HG02885 (cell line): ENCODE data around the gene OR5AK2.
"Not testable (repeated sequence)": the region's sequence is repeated elsewhere in the genome, so short reads cannot be mapped to it uniquely, and the experiment has no call there.

Source experiments
- ATAC-seq: cut with Tn5 transposase; IDR thresholded peaks from one replicate; pipeline ENCODE4 v1.9.1; 2021; ENCODE audit warnings: mild to moderate bottlenecking; ENCODE audit not compliant: unreplicated experiment, poor library complexity

The OR5AK2 gene

GRCh38 chr11:56988614-56989013 lies at the start of gene OR5AK2:
Gene OR5AK2 (plus strand): TSS chr11:56988914. CDS start chr11:56988914, 0 bp downstream.
- no peak for ATAC-seq

- ATAC-seq, result not testable (repeated sequence)
Observed at GRCh38 chr11:56945526-56945925, 43.2 kb upstream of the OR5AK2 start.

GRCh38 chr11:56948991-56949515 lies 39.7 kb upstream of the OR5AK2 start:
- ATAC-seq, result no peak

- ATAC-seq, result no peak
Observed at GRCh38 chr11:56950510-56950909, 38.2 kb upstream of the OR5AK2 start.

GRCh38 chr11:56953907-56954306 lies 34.8 kb upstream of the OR5AK2 start:
- not testable (repeated sequence) for ATAC-seq

GRCh38 chr11:56961609-56962008 lies 27.1 kb upstream of the OR5AK2 start:
- no peak for ATAC-seq

GRCh38 chr11:56967726-56968125 lies 21.0 kb upstream of the OR5AK2 start:
- no peak for ATAC-seq

GRCh38 chr11:56968524-56968923 lies 20.2 kb upstream of the OR5AK2 start:
- no peak for ATAC-seq

GRCh38 chr11:56977314-56977713 lies 11.4 kb upstream of the OR5AK2 start:
- ATAC-seq, result no peak

- no peak for ATAC-seq
Observed at GRCh38 chr11:56990702-56991101, 2.0 kb downstream of the OR5AK2 start.

GRCh38 chr11:56994532-56994931 lies 5.8 kb downstream of the OR5AK2 start:
- ATAC-seq, result no peak

- no peak for ATAC-seq
Observed at GRCh38 chr11:57001674-57002401, 13.1 kb downstream of the OR5AK2 start.

GRCh38 chr11:57008373-57008772 lies 19.7 kb downstream of the OR5AK2 start:
- no peak for ATAC-seq

GRCh38 chr11:57015679-57016078 lies 27.0 kb downstream of the OR5AK2 start:
- no peak for ATAC-seq

GRCh38 chr11:57031556-57031955 lies 42.8 kb downstream of the OR5AK2 start:
- ATAC-seq, result no peak
